Activated T-helper 17 cell treated with anti-CD3 and anti-CD28 coated beads, Interleukin-2, amount 50 U/mL, for 72 hours (primary cell): ENCODE measurements around the gene HDAC4. TPM values are rescaled to one million over a fixed set of nuclear protein-coding genes. Genes with fewer than 3 reads are reported as not detected.
A peak's percentile ranks its signal among the peaks of the same experiment; 100 is the strongest.

ENCODE experiments used
- ATAC-seq: fragments of 150-1000 bp; cut with Tn5 transposase; replicated peaks from 2 replicates; pipeline ENCODE4 v1.10.0; 2021; ENCODE audit warnings: mild to moderate bottlenecking, moderate library complexity
- H3K27ac Mint-ChIP-seq: one replicate; pipeline ENCODE4 v1.8.0; 2022; ENCODE audit warnings: mixed read lengths
- H3K27me3 Mint-ChIP-seq: one replicate; pipeline ENCODE4 v1.8.0; 2022; ENCODE audit warnings: mixed read lengths
- H3K36me3 Mint-ChIP-seq: one replicate; pipeline ENCODE4 v1.8.0; 2022; ENCODE audit warnings: low read depth, mild to moderate bottlenecking, mixed read lengths
- H3K4me1 Mint-ChIP-seq: one replicate; pipeline ENCODE4 v1.8.0; 2022; ENCODE audit warnings: mixed read lengths
- H3K4me3 Mint-ChIP-seq: one replicate; pipeline ENCODE4 v1.8.0; 2022; ENCODE audit warnings: mild to moderate bottlenecking, mixed read lengths
- H3K9me3 Mint-ChIP-seq: one replicate; pipeline ENCODE4 v1.8.0; 2022; ENCODE audit warnings: mixed read lengths
- total RNA-seq, 2 donors: library from RNA; stranded (reverse); gene quantifications; one replicate each; pipeline ENCODE4 v1.2.3, GENCODE V29; 2022

HDAC4 gene
- total RNA-seq, 2 donors from 2014 or later, result 34.3 to 52.9 TPM

DNA sequence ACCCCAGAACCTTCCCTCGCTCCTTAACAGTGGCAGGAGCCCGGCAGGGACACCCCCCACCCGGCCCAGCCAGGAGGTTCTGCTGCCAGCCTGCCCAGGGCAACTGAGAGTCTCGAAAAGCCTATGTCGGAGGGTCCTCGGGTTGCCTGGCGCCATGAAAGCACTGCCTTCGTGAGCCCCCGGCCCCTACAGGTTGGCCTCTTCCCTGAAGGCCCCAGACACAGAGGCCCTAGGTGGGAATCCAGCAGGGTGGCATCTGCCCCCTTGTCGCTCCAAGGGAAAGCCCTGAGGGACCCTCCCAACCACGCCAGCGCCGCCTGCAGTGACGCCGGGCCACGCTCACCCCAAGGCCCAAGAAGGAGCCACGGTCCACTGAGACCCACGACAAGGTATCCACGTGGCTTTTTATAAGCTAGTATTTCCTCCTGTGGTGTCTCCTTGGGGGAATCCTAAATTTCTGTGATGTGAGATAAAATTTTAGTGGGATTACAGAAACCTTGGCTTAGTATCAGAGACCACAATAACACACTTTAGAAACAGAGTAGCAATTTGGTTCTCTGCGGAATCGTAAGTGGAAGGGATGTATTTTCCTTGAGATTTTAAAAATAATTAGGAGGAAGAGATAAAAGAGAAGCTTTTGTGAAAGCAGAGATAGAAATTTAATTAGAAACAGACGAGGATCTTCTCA lies 138.9 kb downstream of the HDAC4 start:
- no peak for ATAC-seq
- no peaks in the 10 kb centered on the region for H3K36me3 Mint-ChIP-seq
- peaks cover 62% of the 10 kb centered on the region for H3K4me1 Mint-ChIP-seq
- no peaks in the 10 kb centered on the region for H3K27me3 Mint-ChIP-seq
- H3K9me3 Mint-ChIP-seq, result peaks cover 4% of the 10 kb centered on the region
- H3K27ac Mint-ChIP-seq, result no peak overlapping the region
- peak overlapping the region; percentile 7 for H3K4me3 Mint-ChIP-seq

- Mint-ChIP-seq H3K4me3 (peak overlapping the region; percentile 72), H3K27me3 (no peaks in the 10 kb centered on the region), H3K27ac (no peak overlapping the region), H3K9me3 (peaks cover 4% of the 10 kb centered on the region), H3K4me1 (peaks cover 56% of the 10 kb centered on the region), H3K36me3 (no peaks in the 10 kb centered on the region)
- ATAC-seq, result no peak
These were observed 139.5 kb downstream of the HDAC4 start for GRCh38 chr2:239261356-239261755.

DNA sequence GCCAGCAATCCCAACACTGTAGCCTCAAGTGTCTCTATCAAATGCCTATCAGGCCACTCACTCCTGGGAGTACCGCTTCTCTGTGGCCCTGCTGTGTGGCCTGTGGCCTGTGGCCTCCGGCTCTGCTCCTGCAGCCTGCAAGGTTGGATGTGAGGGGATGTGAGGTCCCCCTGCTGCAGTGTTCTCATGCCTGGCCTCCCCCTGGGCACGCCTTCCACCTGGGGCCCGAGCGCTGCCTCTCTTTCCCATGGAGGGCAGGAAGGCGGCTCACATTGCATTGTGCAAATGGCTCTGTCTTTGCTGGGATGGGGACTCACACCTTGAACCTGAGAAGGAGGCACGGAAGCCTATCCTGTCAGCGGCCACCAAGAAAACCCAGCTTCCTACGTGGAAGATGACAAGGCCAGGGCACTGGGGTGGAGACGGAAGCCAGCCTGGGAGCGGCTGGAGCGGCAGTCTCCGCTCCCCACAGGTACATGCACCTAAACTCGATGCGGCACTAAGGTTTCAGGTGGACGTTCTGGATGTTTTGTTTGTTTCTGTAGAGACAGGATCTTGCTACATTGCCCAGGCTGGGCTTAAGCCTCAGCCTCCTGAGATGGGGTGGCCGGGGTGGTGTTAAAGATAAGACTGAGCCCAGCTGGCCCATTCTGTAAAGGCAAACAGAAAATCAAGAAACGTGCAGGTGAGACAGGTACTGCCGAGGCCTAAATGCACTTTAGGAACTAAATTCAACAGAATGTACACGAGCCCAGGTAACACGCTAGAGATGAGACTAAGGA lies 140.1 kb downstream of the HDAC4 start:
- peaks cover 54% of the 10 kb centered on the region for H3K4me1 Mint-ChIP-seq
- peak overlapping the region; percentile 48 for H3K27ac Mint-ChIP-seq
- no peaks in the 10 kb centered on the region for H3K36me3 Mint-ChIP-seq
- no peak for ATAC-seq
- peaks cover 4% of the 10 kb centered on the region for H3K9me3 Mint-ChIP-seq
- peak overlapping the region; percentile 72 for H3K4me3 Mint-ChIP-seq
- H3K27me3 Mint-ChIP-seq, result no peaks in the 10 kb centered on the region

- ATAC-seq, result peak; percentile 65
- Mint-ChIP-seq H3K4me1 (peaks cover 48% of the 10 kb centered on the region), H3K36me3 (no peaks in the 10 kb centered on the region), H3K27ac (peak overlapping the region; percentile 48), H3K4me3 (peak overlapping the region; percentile 72), H3K9me3 (peaks cover 4% of the 10 kb centered on the region), H3K27me3 (no peaks in the 10 kb centered on the region)
These were observed 141.1 kb downstream of the HDAC4 start for GRCh38 chr2:239259603-239260298.

DNA sequence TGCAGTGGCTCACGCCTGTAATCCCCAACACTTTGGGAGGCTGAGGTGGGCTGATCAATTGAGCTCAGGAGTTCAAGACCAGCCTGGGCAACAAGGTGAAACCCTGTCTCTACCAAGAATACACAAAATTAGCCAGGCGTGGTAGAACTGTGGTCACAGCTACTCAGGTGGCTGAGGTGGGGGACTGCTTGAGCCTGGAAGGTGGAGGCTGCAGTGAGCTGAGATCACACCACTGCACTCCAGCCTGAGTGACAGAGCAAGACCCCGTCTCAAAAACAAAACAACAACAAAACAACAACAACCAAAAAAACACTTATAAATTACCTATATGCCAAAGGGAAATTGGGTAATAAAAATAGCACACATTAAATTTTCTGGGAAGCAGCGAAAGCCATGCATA lies 141.6 kb downstream of the HDAC4 start:
- peak; percentile 38 for ATAC-seq
- Mint-ChIP-seq H3K4me3 (peak overlapping the region; percentile 72), H3K36me3 (peaks cover 5% of the 10 kb centered on the region), H3K4me1 (peaks cover 50% of the 10 kb centered on the region), H3K27ac (peak overlapping the region; percentile 77), H3K27me3 (no peaks in the 10 kb centered on the region), H3K9me3 (peaks cover 4% of the 10 kb centered on the region)

DNA sequence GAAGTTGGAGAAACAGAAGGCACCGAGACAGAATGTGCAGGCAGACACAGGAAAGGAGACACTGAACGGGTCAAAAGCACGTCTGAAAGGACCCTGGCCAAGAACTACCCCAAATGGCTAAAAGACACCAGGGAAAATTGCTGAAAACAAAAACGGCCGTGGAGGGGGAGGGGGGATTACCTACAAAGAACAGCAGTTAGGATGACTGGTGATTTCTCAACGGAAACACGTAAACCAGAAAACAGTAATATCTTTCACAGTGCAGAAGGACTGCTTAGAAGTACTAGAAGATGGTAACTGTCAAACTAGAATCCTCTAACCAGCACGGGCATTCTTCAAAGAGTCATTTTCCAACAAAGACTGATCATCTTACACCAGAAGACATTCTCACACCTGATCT lies 142.6 kb downstream of the HDAC4 start:
- Mint-ChIP-seq H3K27me3 (no peaks in the 10 kb centered on the region), H3K36me3 (peaks cover 6% of the 10 kb centered on the region), H3K9me3 (peaks cover 4% of the 10 kb centered on the region)

DNA sequence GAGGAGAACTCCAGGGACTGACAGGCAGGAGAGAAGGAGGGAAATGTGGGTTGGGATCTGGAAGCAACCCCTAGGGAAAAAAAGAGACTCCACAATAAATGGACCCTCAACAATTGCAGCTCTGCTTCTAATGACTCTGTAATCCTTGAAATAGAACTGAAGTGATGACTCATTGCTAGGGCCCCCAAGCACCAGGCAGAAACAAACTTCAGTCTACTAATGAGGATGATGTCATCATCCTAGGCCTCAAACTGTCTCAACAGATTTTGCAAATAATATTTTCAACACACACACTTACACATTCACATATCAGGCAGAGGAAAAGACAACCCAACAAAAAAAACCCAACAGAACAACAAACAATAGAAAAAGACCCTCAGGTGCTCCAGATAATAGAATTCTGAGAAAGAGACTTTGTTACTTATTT lies 143.3 kb downstream of the HDAC4 start:
- Mint-ChIP-seq H3K27me3 (no peaks in the 10 kb centered on the region), H3K27ac (peak overlapping the region; percentile 77), H3K4me1 (peaks cover 60% of the 10 kb centered on the region), H3K9me3 (peaks cover 4% of the 10 kb centered on the region), H3K4me3 (peak overlapping the region; percentile 72), H3K36me3 (peaks cover 12% of the 10 kb centered on the region)
- ATAC-seq, result peak; percentile 55

More for the DNA sequence above, 142.6 kb downstream of the HDAC4 start:
- H3K4me3 Mint-ChIP-seq, result peak overlapping the region; percentile 72
- H3K27ac Mint-ChIP-seq, result peak overlapping the region; percentile 77
- peaks cover 54% of the 10 kb centered on the region for H3K4me1 Mint-ChIP-seq
- ATAC-seq, result peak; percentile 74

DNA sequence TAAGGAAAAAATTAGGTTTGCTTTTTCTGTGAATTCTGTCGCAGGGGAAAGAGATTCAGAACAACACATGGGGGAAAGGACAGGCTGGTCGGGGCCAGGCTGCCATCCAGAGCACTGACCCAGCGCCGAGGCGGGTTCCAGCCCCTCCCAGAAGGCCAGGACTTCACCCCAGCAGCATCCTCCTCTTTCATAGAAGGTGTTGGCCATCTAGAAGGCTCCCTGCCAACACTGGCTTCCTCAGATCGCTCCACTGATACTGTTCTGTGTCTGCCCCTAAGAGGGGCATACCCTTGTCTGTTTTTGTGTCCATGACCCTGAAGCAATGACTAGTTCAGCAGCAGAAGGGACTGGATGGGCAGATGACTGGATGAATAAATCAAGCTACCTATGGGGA lies 144.5 kb downstream of the HDAC4 start:
- Mint-ChIP-seq H3K27ac (no peak overlapping the region), H3K9me3 (peaks cover 4% of the 10 kb centered on the region), H3K36me3 (peaks cover 19% of the 10 kb centered on the region), H3K4me1 (peaks cover 60% of the 10 kb centered on the region), H3K4me3 (no peak overlapping the region), H3K27me3 (no peaks in the 10 kb centered on the region)
- ATAC-seq, result no peak

GRCh38 chr2:239255628-239256349 lies 145.0 kb downstream of the HDAC4 start:
- Mint-ChIP-seq H3K9me3 (peaks cover 4% of the 10 kb centered on the region), H3K36me3 (peaks cover 19% of the 10 kb centered on the region), H3K4me3 (no peak overlapping the region), H3K4me1 (peaks cover 60% of the 10 kb centered on the region), H3K27me3 (no peaks in the 10 kb centered on the region), H3K27ac (no peak overlapping the region)
- ATAC-seq, result no peak

GRCh38 chr2:239255218-239255617 lies 145.6 kb downstream of the HDAC4 start:
- Mint-ChIP-seq H3K36me3 (peaks cover 19% of the 10 kb centered on the region), H3K27ac (no peak overlapping the region), H3K9me3 (peaks cover 4% of the 10 kb centered on the region), H3K27me3 (no peaks in the 10 kb centered on the region), H3K4me3 (no peak overlapping the region), H3K4me1 (peaks cover 55% of the 10 kb centered on the region)
- no peak for ATAC-seq

DNA sequence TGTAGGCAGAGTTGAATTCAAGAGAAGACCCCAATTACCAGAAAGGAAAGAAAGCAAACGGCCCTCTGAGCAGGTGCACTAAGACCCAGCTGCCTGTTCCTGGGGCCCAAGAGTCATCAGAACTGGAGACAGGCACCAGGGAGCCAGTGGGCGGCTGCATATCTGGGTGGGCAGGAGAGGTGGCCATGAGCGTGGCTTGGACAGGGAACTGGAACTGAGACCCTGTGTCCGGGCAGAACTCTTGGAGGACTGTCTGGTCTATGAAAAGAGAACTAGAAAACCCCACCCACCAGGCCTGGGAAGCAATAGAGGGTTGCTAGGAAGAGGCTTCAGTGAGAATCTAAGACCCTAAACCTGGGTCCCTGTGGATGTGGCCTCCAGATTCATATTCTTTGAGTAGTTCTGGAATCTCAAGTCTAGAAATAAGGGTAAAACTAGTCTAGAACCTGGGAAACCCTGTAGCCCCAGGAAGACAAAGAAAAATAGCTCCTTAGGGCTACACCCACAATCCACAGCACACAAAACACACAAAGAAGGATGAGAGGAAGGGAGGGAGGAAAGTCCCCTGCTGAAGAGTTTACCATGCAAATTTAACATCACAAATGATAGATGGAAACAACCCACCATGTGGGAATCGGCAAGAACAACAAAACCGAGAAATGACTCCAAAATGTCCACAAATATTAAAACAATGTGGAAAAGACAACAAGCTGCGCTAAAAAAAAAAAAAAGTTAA lies 147.0 kb downstream of the HDAC4 start:
- H3K36me3 Mint-ChIP-seq, result peaks cover 29% of the 10 kb centered on the region
- ATAC-seq, result no peak
- H3K27ac Mint-ChIP-seq, result peak overlapping the region; percentile 39
- H3K4me1 Mint-ChIP-seq, result peaks cover 44% of the 10 kb centered on the region
- no peaks in the 10 kb centered on the region for H3K27me3 Mint-ChIP-seq
- peaks cover 4% of the 10 kb centered on the region for H3K9me3 Mint-ChIP-seq
- no peak overlapping the region for H3K4me3 Mint-ChIP-seq

GRCh38 chr2:239253264-239253663 lies 147.6 kb downstream of the HDAC4 start:
- Mint-ChIP-seq H3K4me3 (peak overlapping the region; percentile 32), H3K9me3 (peaks cover 4% of the 10 kb centered on the region), H3K36me3 (peaks cover 29% of the 10 kb centered on the region), H3K4me1 (peaks cover 40% of the 10 kb centered on the region), H3K27me3 (no peaks in the 10 kb centered on the region), H3K27ac (peak overlapping the region; percentile 28)
- no peak for ATAC-seq

- peak overlapping the region; percentile 28 for H3K27ac Mint-ChIP-seq
- ATAC-seq, result no peak
- H3K36me3 Mint-ChIP-seq, result peaks cover 29% of the 10 kb centered on the region
- peaks cover 36% of the 10 kb centered on the region for H3K4me1 Mint-ChIP-seq
- H3K9me3 Mint-ChIP-seq, result peaks cover 4% of the 10 kb centered on the region
- H3K4me3 Mint-ChIP-seq, result peak overlapping the region; percentile 32
- H3K27me3 Mint-ChIP-seq, result no peaks in the 10 kb centered on the region
These were observed 148.0 kb downstream of the HDAC4 start for GRCh38 chr2:239252801-239253200.
